Subcutaneous abdominal adipose tissue (tissue), 5 donors: ENCODE data around the gene LGALS9.

ENCODE experiments used
- H3K27ac ChIP-seq: one replicate; pipeline ENCODE4 v1.7.0; 2013; ENCODE audit warnings: low read depth, mild to moderate bottlenecking, inconsistent platforms, low read length, moderate library complexity
- H3K27me3 ChIP-seq, 5 donors: one replicate each; pipeline ENCODE4 v1.7.0; 2013; ENCODE audit warnings: low read length in 5 of 5, inconsistent platforms in 1 of 5; ENCODE audit not compliant: control insufficient read depth in 5 of 5, insufficient read depth in 4 of 5
- H3K36me3 ChIP-seq, 5 donors: one replicate each; pipeline ENCODE4 v1.7.0; 2013; ENCODE audit warnings: low read length in 5 of 5; ENCODE audit not compliant: control insufficient read depth in 5 of 5, insufficient read depth in 5 of 5
- H3K4me1 ChIP-seq, 5 donors: one replicate each; pipeline ENCODE4 v1.7.0; 2013; ENCODE audit warnings: low read length in 5 of 5, mild to moderate bottlenecking in 3 of 5, moderate library complexity in 1 of 5; ENCODE audit not compliant: control insufficient read depth in 5 of 5, insufficient read depth in 5 of 5
- H3K4me3 ChIP-seq, 5 donors: one replicate each; pipeline ENCODE4 v1.7.0; 2013; ENCODE audit warnings: low read length in 5 of 5, low read depth in 1 of 5
- H3K9ac ChIP-seq, 5 donors: one replicate each; pipeline ENCODE4 v1.7.0; 2013; ENCODE audit warnings: low read length in 5 of 5, mild to moderate bottlenecking in 4 of 5, moderate library complexity in 3 of 5
- H3K9me3 ChIP-seq, 5 donors: one replicate each; pipeline ENCODE4 v1.7.0; 2013; ENCODE audit warnings: low read length in 5 of 5; ENCODE audit not compliant: control insufficient read depth in 5 of 5
- donor health status: healthy.
- donor health status: healthy.
- donor health status: healthy.
- donor health status: healthy.
- donor health status: healthy.

LGALS9 gene

DNA sequence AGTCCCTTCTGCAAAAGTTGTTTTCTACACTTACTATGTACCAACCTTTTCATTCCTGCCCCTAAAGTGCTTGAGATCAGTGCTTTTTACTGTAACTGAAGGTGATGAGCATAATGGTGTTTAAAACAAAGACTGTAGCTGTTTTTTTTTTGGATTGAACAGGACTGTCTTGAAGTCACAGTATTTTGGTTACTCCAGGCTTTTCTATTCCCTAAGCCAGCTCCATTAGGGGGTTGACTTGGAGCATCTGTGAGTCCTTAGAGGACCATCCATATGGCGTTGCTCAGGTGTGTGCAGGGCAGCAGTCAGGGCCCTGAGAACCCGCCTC is 29.0 kb upstream of the LGALS9 start:
- Histone ChIP-seq H3K27ac (no peak overlapping the region), H3K4me3 (no peak overlapping the region), H3K9me3 (no peaks in the 10 kb centered on the region), H3K36me3 (peaks cover 0 to 65% (median 61%) of the 10 kb centered on the region in 5 donors), H3K4me1 (peaks cover 0 to 11% (median 3%) of the 10 kb centered on the region in 5 donors), H3K9ac (no peak overlapping the region), H3K27me3 (no peaks in the 10 kb centered on the region)

DNA sequence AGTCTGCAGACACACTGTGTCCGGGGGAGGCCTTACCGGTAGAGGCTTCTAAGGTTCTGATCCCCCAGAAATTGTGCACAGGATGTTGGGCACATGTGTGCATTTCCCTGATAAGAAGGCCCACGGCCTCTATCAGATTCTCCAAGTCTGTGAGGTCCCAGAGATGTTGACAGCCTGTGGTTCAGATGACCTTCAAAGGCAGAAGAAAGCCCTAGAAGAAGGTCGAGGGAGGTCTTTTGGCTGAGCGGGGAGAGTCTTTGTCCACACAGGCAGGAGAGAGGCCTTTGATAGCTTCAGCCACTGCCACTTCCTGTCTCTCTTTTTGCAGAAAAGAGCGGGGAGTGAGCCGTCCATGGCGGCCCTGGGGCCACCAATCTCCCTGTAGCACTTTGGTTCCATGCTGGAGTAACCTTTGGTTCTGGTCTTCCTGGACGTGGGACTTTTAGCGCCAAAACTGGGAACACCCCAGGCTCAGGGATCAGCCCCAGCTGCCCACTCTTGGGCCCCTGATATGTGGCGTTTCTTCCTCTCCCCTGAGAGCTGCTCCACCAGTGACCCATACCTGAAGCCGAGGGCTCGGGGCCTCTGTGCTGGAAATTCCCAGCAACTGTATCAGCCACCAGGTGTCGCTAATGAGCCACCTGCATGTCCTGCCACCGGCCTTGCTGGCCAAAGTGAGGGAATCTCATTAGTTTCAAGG is 28.1 kb upstream of the LGALS9 start:
- no peak overlapping the region for H3K4me3 ChIP-seq
- H3K9ac ChIP-seq = no peak overlapping the region
- no peak overlapping the region for H3K27ac ChIP-seq
- no peaks in the 10 kb centered on the region for H3K27me3 ChIP-seq
- no peaks in the 10 kb centered on the region for H3K9me3 ChIP-seq
- H3K36me3 ChIP-seq = peaks cover 0 to 65% (median 61%) of the 10 kb centered on the region in 5 donors
- H3K4me1 ChIP-seq = peaks cover 0 to 11% (median 3%) of the 10 kb centered on the region in 5 donors

DNA sequence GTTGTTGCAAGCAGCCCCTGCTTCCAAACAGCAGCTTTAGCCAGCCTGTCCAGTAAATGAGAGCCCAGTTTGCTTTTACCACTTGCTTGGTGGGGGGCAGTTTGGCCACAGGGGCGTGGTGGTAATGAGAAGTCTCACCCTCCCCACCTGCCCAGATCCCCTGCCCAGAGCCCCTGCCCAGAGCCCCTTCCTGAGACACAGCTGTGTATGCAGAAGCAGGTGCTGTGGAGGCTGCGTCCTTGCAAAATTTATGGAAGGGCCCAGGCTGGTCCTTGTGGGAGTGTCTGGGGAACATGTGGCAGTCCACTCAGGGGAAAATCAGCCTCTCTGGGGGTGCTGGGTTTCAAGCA is 27.6 kb upstream of the LGALS9 start:
- Histone ChIP-seq H3K27me3 (no peaks in the 10 kb centered on the region), H3K9ac (no peak overlapping the region), H3K4me1 (peaks cover 0 to 11% (median 3%) of the 10 kb centered on the region in 5 donors), H3K36me3 (peaks cover 0 to 65% (median 61%) of the 10 kb centered on the region in 5 donors), H3K9me3 (no peaks in the 10 kb centered on the region), H3K27ac (no peak overlapping the region), H3K4me3 (no peak overlapping the region)

DNA sequence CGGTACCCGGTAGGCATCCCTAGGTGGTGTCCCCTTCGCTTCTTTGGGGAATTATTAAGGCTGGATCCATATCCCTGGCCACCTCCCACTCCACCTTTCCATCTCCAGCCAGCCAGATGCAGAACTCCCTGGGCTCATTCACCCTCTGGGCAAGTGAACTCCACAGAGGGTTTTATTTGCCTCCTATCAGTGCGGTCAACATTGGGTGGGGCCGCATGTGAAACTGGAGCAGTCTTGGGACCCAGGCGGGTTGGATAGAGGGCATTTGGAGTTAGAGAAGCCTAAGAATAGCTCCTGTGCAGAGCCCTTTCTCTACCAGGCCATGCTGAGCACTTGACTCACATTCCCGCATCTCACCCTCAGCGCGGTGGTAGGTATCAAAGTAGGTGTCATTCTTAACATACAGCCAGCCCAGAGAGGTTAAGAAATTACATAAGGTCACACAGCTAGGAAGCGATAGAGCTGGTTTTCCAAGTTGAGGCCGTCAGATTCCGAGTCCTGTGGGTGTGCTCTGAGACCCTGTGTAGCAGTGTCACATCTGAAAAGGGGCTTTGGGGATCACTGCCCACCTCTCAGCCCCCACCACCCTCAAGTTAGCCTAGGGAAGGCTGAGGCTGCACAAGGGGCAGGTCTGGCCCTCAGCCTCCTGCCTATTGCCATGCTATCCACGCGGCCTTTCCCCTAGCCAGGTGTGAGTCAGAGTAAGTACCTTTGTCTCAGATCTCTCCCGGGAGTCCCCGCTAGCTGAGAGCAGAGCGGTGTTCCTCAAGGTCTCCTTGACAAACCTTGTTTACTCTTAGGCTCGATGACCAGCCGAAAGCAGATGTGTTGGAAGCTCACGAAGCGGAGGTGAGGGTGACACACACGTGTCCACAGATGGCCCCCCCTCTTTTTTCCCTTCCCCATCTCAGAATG is 26.9 kb upstream of the LGALS9 start:
- no peaks in the 10 kb centered on the region for H3K9me3 ChIP-seq
- no peak overlapping the region for H3K9ac ChIP-seq
- peaks cover 0 to 67% (median 65%) of the 10 kb centered on the region in 5 donors for H3K36me3 ChIP-seq
- no peak overlapping the region for H3K4me3 ChIP-seq
- no peaks in the 10 kb centered on the region for H3K27me3 ChIP-seq
- H3K4me1 ChIP-seq = peaks cover 0 to 11% (median 3%) of the 10 kb centered on the region in 5 donors
- H3K27ac ChIP-seq = no peak overlapping the region

DNA sequence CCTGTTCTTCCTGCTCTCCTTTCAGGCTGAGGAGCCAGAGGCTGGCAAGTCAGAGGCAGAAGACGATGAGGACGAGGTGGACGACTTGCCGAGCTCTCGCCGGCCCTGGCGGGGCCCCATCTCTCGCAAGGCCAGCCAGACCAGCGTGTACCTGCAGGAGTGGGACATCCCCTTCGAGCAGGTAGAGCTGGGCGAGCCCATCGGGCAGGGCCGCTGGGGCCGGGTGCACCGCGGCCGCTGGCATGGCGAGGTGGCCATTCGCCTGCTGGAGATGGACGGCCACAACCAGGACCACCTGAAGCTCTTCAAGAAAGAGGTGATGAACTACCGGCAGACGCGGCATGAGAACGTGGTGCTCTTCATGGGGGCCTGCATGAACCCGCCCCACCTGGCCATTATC is 25.6 kb upstream of the LGALS9 start:
- Histone ChIP-seq H3K9ac (no peak overlapping the region), H3K9me3 (no peaks in the 10 kb centered on the region), H3K4me1 (peaks cover 0 to 11% (median 3%) of the 10 kb centered on the region in 5 donors), H3K27me3 (no peaks in the 10 kb centered on the region), H3K27ac (no peak overlapping the region), H3K36me3 (peaks cover 0 to 80% (median 77%) of the 10 kb centered on the region in 5 donors), H3K4me3 (no peak overlapping the region)

DNA sequence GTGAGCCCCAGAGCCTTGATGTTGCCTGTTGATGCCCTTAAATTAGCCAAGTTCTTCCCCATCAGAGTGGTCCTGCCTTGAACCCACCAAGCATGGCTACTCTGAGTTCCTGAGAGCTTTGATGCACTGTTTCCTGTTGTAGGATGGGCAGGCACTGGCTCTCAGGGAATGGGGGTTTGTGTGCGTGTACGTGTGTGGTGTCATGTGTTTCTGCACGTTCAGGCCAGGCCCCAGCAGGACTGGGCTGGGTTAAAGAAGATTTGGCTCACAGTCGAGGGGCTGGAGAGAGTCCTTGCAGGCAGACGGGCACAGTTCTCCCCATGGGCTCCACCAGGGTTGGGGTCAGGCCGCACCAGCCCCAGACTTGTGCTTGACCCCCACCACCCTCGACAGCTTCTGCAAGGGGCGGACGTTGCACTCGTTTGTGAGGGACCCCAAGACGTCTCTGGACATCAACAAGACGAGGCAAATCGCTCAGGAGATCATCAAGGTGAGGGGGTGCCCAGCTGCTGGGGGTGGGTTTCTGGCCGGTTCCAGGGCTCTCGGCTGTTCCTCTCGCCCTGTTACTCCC is 23.4 kb upstream of the LGALS9 start:
- Histone ChIP-seq H3K4me3 (no peak overlapping the region), H3K27ac (no peak overlapping the region), H3K36me3 (peaks cover 6 to 86% (median 83%) of the 10 kb centered on the region in 5 donors), H3K27me3 (no peaks in the 10 kb centered on the region), H3K9me3 (no peaks in the 10 kb centered on the region), H3K4me1 (peaks cover 0 to 4% (median 0%) of the 10 kb centered on the region in 5 donors), H3K9ac (no peak overlapping the region)

DNA sequence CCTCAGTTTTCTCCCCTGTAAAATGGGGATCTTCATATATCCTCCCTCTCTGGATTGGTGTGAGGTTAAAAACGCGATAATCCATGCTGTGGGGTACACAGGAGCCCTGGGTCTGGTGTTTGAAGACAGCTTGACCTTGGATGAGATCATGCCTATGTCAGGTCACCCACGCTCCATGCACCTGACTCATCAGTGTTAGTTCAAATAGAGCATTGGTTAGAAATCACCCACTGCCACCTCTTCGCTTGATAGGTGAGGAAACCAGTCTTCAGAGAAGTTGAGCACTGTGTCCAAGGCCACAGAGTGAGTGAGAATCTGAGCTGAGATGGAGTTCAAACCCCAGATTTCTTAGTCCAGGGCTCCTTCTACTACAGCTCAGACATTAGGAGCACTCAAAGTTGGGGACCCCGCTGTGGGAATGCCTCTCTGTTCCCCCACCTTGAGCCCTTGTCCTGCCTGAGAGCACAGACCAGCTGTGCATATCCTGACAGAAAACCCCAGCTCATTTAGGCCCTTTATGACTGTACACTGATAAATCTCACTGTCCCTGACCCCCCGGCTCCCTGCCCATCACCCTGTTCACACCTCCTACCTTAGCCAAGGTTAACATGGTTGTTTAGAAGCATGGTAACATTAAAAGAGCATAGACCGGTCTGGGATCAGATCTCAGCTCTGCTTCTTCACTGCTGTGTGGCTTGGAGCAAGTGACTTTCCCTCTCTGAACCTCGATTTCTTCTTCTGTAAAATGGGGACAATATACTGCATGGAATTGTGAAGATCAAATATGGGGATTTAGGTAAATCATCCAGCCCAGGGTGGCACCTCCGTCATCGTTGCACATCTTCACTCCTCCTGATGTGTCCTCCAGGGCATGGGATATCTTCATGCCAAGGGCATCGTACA is 22.4 kb upstream of the LGALS9 start:
- H3K4me3 ChIP-seq = no peak overlapping the region
- no peaks in the 10 kb centered on the region for H3K4me1 ChIP-seq
- peaks cover 9 to 95% (median 91%) of the 10 kb centered on the region in 5 donors for H3K36me3 ChIP-seq
- no peak overlapping the region for H3K27ac ChIP-seq
- H3K9me3 ChIP-seq = no peaks in the 10 kb centered on the region
- H3K27me3 ChIP-seq = no peaks in the 10 kb centered on the region
- H3K9ac ChIP-seq = no peak overlapping the region

DNA sequence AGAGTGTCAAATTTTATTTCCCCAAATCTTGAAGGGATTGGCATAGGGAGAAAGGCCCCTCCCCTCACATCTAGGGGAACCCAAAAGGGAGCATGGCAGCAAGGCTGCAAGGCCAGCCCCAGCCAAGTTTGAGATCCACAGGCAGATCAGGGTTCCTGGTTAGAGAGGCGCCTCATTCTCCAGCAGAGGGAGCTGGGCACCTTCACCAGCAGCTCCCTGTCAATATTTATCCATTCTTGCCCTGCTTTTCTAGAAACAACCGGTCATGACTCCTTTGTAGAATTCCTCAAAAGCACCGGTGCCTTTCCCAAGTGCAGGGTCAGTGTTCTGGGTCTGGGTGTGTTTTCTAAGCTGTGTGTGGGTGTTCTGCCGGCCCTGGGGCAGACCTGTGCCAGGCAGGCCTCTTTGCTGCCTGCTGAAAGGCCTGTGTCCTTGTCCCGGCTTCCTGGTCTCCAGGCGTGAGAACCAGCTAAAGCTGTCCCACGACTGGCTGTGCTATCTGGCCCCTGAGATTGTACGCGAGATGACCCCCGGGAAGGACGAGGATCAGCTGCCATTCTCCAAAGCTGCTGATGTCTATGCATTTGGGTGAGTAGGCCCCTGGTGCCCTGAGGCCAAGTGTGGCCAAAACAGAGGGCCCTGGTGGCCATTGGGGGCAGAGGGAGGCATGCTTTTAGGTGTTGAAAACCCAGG is 21.2 kb upstream of the LGALS9 start:
- Histone ChIP-seq H3K4me3 (no peak overlapping the region), H3K36me3 (peaks cover 12 to 94% (median 87%) of the 10 kb centered on the region in 5 donors), H3K9ac (no peak overlapping the region), H3K9me3 (no peaks in the 10 kb centered on the region), H3K4me1 (no peaks in the 10 kb centered on the region), H3K27ac (no peak overlapping the region), H3K27me3 (no peaks in the 10 kb centered on the region)

DNA sequence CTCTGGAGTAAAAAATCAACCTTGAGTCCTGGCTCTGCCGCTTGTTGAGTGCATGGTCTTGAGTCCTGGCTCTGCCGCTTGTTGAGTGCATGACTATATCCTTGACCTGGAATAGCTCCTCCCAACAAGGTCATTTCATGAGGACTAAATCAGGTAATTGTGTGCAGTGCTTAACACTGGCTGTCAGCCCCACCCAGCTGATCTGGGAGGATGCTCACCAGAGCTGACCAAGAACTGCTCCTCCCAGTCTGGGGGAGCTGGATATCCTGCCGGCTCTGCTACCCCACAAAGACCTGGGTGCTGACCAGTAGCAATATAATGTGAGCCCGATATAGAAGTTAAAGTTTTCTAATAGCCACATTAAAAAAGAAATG is 20.7 kb upstream of the LGALS9 start:
- peaks cover 16 to 94% (median 87%) of the 10 kb centered on the region in 5 donors for H3K36me3 ChIP-seq
- H3K9me3 ChIP-seq = no peaks in the 10 kb centered on the region
- H3K4me3 ChIP-seq = no peak overlapping the region
- H3K27me3 ChIP-seq = no peaks in the 10 kb centered on the region
- no peaks in the 10 kb centered on the region for H3K4me1 ChIP-seq
- H3K27ac ChIP-seq = no peak overlapping the region
- no peak overlapping the region for H3K9ac ChIP-seq
